HCT116 (cell line): ENCODE measurements around the gene HTRA3. TPM values are rescaled to one million over a fixed set of nuclear protein-coding genes. Genes with fewer than 3 reads are reported as not detected.

Experiments used
- ATAC-seq: fragments of 200-7000 bp; cut with Tn5 transposase; 2 replicates; pipeline ENCODE4 v1.9.1; 2020; ENCODE audit warnings: mild to moderate bottlenecking, moderate library complexity
- BruUV-seq: library from RNA; stranded (reverse); fragments of 400-500 nt; replicated peaks from 2 replicates; lab custom pipeline; 2021; lab: Mats Ljungman, UMichigan
- CTCF ChIA-PET: fragments of 300-600 bp; sonication (Branson Sonifier 250); formaldehyde crosslinking; loops from one replicate; lab custom pipeline; 2021; ENCODE audit warnings: antibody characterized with exemption; lab: Charles Lee
- POLR2A ChIA-PET: fragments of 300-600, 350-600 bp; sonication (Branson Sonifier 250); formaldehyde crosslinking; loops from one replicate; lab custom pipeline; 2021; ENCODE audit warnings: antibody characterized with exemption; lab: Charles Lee
- RAD21 ChIA-PET, 2 experiments: fragments of 300-600 bp; sonication (Branson Sonifier 250); formaldehyde crosslinking; loops; one replicate each; lab custom pipeline; 2023; ENCODE audit warnings: low total read pairs in 2 of 2; ENCODE audit not compliant: uncharacterized antibody in 2 of 2, unreplicated experiment in 2 of 2, low non-redundant PET in 1 of 2; lab: Charles Lee
- DNase-seq: peaks from one replicate; pipeline ENCODE4 v3.0.0-alpha.2; 2010; ENCODE audit warnings: low read depth, low spot score
- H2AFZ ChIP-seq: fragments of 200-600 bp; shearing (Covaris generic), sonication (generic); 2 replicates; pipeline ENCODE4 v1.6.1; 2017; ENCODE audit warnings: low read depth, mixed run types, mixed read lengths, antibody characterized with exemption, low read length; ENCODE audit not compliant: poor library complexity, severe bottlenecking
- H3K27ac ChIP-seq: 2 replicates; pipeline ENCODE4 v1.5.1; 2012; ENCODE audit warnings: low read depth, low read length
- H3K27me3 ChIP-seq: fragments of 200-600 bp; sonication (generic); 2 replicates; pipeline ENCODE4 v1.6.1; 2016; ENCODE audit warnings: mixed run types, low read length, mixed read lengths; ENCODE audit not compliant: insufficient read depth
- H3K36me3 ChIP-seq, 2 experiments: fragments of 200-500 bp in 1 of 2; fragments of 200-600 bp in 1 of 2; sonication (Bioruptor generic) in 1 of 2; sonication (generic) in 1 of 2; 2 replicates each; pipeline versions ENCODE4 v1.5.1 to v1.6.1; 2014 to 2016; ENCODE audit warnings: low read length in 2 of 2, inconsistent platforms in 1 of 2, mixed read lengths in 1 of 2, mixed run types in 1 of 2; ENCODE audit not compliant: insufficient read depth in 2 of 2, control insufficient read depth in 1 of 2
- H3K4me1 ChIP-seq, 2 experiments: fragments of 200-600 bp in 1 of 2; sonication (generic) in 1 of 2; 2 replicates each; pipeline versions ENCODE4 v1.5.1 to v1.6.1; 2012 to 2017; ENCODE audit warnings: low read length in 2 of 2, inconsistent platforms in 1 of 2, mild to moderate bottlenecking in 1 of 2, mixed read lengths in 1 of 2, mixed run types in 1 of 2, moderate library complexity in 1 of 2; ENCODE audit not compliant: insufficient read depth in 2 of 2, control insufficient read depth in 1 of 2
- H3K4me2 ChIP-seq: fragments of 200-600 bp; sonication (generic); 2 replicates; pipeline ENCODE4 v1.6.1; 2017; ENCODE audit warnings: mixed run types, low read length, mixed read lengths
- H3K4me3 ChIP-seq, 2 experiments: fragments of 200-600 bp in 1 of 2; sonication (generic) in 1 of 2; replicated peaks in 1 of 2; 2 replicates each; pipeline ENCODE4 v1.5.1; 2011 to 2016; ENCODE audit warnings: low read length in 2 of 2, control low read depth in 1 of 2, low read depth in 1 of 2, mild to moderate bottlenecking in 1 of 2, mixed read lengths in 1 of 2, mixed run types in 1 of 2
- H3K79me2 ChIP-seq: fragments of 200-600 bp; sonication (generic); 2 replicates; pipeline ENCODE4 v1.6.1; 2017; ENCODE audit warnings: mild to moderate bottlenecking, mixed run types, low read length, moderate library complexity, mixed read lengths; ENCODE audit not compliant: insufficient read depth
- H3K9ac ChIP-seq: fragments of 200-600 bp; sonication (generic); 2 replicates; pipeline ENCODE4 v1.6.1; 2016; ENCODE audit warnings: low read length, mixed read lengths
- H3K9me2 ChIP-seq: fragments of 200-600 bp; sonication (generic), shearing (Covaris generic); 2 replicates; pipeline ENCODE4 v1.6.1; 2017; ENCODE audit warnings: mixed run types, mild to moderate bottlenecking, moderate library complexity; ENCODE audit not compliant: insufficient read depth
- H3K9me3 ChIP-seq, 2 experiments: fragments of 200-500 bp in 1 of 2; fragments of 200-600 bp in 1 of 2; sonication (Bioruptor generic) in 1 of 2; sonication (generic) in 1 of 2; 2 replicates each; pipeline ENCODE4 v1.6.1; 2014 to 2017; ENCODE audit warnings: low read length in 2 of 2, mixed read lengths in 2 of 2, inconsistent platforms in 1 of 2, low read depth in 1 of 2, mild to moderate bottlenecking in 1 of 2, mixed run types in 1 of 2, moderate library complexity in 1 of 2; ENCODE audit not compliant: control insufficient read depth in 1 of 2, insufficient read depth in 1 of 2
- H4K20me1 ChIP-seq: fragments of 200-600 bp; sonication (generic), shearing (Covaris generic); 2 replicates; pipeline ENCODE4 v1.6.1; 2017; ENCODE audit warnings: mixed run types, mild to moderate bottlenecking, moderate library complexity; ENCODE audit not compliant: insufficient read depth
- CEBPB ChIP-seq: IDR thresholded peaks from 2 replicates; pipeline ENCODE4 v1.6.1; 2012; ENCODE audit warnings: low read depth
- EZH2 ChIP-seq: fragments of 200-600 bp; sonication (generic); IDR thresholded peaks from 2 replicates; pipeline ENCODE4 v1.6.1; 2017; ENCODE audit warnings: antibody characterized with exemption, mixed run types
- EZH2phosphoT487 ChIP-seq: fragments of 200-600 bp; IDR thresholded peaks from 2 replicates; pipeline ENCODE4 v1.6.1; 2018; ENCODE audit warnings: antibody characterized with exemption, borderline replicate concordance
- FOSL1 ChIP-seq: IDR thresholded peaks from 2 replicates; pipeline ENCODE4 v1.6.1; 2012; ENCODE audit warnings: low read depth
- POLR2A ChIP-seq: IDR thresholded peaks from 2 replicates; pipeline ENCODE4 v1.7.0; 2011; ENCODE audit warnings: borderline replicate concordance; ENCODE audit not compliant: insufficient read depth, insufficient read length; ENCODE audit errors: extremely low read depth
- POLR2AphosphoS5 ChIP-seq: IDR thresholded peaks from 2 replicates; pipeline ENCODE4 v1.6.1; 2011; ENCODE audit warnings: mild to moderate bottlenecking, low read depth, low read length, moderate library complexity
- SRF ChIP-seq: IDR thresholded peaks from 2 replicates; pipeline ENCODE4 v1.6.1; 2012; ENCODE audit warnings: low read depth
- TCF7L2 ChIP-seq: IDR thresholded peaks from 2 replicates; pipeline ENCODE4 v1.7.0; 2011; ENCODE audit warnings: borderline replicate concordance, inconsistent platforms; ENCODE audit not compliant: insufficient read depth, insufficient read length; ENCODE audit errors: extremely low read depth
- YY1 ChIP-seq: IDR thresholded peaks from 2 replicates; pipeline ENCODE4 v1.6.1; 2011; ENCODE audit warnings: low read length, low read depth, moderate library complexity, mild to moderate bottlenecking; ENCODE audit not compliant: insufficient replicate concordance; ENCODE audit errors: extremely low read depth
- intact Hi-C: fragments of 100-400 bp; cut with micrococcal nuclease; formaldehyde crosslinking; loops from 2 replicates; pipeline ENCODE4 v1.10.0; 2022
- total RNA-seq: library from RNA; stranded (reverse); gene quantifications from one replicate; pipeline ENCODE4 v1.2.1, GENCODE V29; 2021; ENCODE audit not compliant: unreplicated experiment
- TF ChIP-seq, protein P1 (sequence below): IDR thresholded peaks from 2 replicates; pipeline ENCODE4 v1.6.1; 2012
- TF ChIP-seq, protein P2 (sequence below): IDR thresholded peaks from 2 replicates; pipeline ENCODE4 v1.6.1; 2012
- TF ChIP-seq, protein P3 (sequence below): IDR thresholded peaks from 2 replicates; pipeline ENCODE4 v1.6.1; 2011; ENCODE audit warnings: mild to moderate bottlenecking, low read length, moderate library complexity; ENCODE audit not compliant: insufficient replicate concordance; ENCODE audit errors: extremely low read depth

The HTRA3 gene
- total RNA-seq, 1 experiment from 2014 or later: not detected

DNA sequence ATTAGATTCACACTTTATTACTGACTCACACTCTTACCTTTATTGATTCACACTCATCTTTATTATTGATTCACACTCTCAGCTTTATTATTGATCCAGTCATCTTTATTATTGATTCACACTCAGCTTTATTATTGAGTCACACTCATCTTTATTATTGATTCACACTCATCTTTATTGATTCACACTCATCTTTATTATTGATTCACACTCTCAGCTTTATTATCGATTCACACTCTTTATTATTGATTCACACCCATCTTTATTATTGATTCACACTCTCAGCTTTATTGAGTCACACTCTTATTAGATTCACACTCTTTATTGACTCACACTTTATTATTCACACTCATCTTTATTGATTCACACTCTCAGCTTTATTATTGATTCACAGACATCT is 31.3 kb downstream of the HTRA3 start:
- ChIA-PET POLR2A (no interaction called here), CTCF (no interaction called here), RAD21 (no interaction called here)
- Histone ChIP-seq H3K79me2 (no peaks in the 10 kb centered on the region), H3K9me2 (no peaks in the 10 kb centered on the region), H3K27me3 (no peaks in the 10 kb centered on the region), H3K27ac (no peak overlapping the region), H3K9ac (no peak overlapping the region), H3K4me1 (peaks cover 3 to 15% of the 10 kb centered on the region in 2 experiments; a peak in 3 of 4 replicates), H3K36me3 (no peaks in the 10 kb centered on the region), H3K4me3 (no peak overlapping the region), H2AFZ (no peak overlapping the region), H3K4me2 (no peak overlapping the region), H4K20me1 (no peaks in the 10 kb centered on the region), H3K9me3 (no peaks in the 10 kb centered on the region)
- no TSS peak for BruUV-seq
- no peak for DNase-seq
- TF ChIP-seq POLR2A (no peak), YY1 (no peak)
- ATAC-seq: no peak
- intact Hi-C loops: no loop called here

DNA sequence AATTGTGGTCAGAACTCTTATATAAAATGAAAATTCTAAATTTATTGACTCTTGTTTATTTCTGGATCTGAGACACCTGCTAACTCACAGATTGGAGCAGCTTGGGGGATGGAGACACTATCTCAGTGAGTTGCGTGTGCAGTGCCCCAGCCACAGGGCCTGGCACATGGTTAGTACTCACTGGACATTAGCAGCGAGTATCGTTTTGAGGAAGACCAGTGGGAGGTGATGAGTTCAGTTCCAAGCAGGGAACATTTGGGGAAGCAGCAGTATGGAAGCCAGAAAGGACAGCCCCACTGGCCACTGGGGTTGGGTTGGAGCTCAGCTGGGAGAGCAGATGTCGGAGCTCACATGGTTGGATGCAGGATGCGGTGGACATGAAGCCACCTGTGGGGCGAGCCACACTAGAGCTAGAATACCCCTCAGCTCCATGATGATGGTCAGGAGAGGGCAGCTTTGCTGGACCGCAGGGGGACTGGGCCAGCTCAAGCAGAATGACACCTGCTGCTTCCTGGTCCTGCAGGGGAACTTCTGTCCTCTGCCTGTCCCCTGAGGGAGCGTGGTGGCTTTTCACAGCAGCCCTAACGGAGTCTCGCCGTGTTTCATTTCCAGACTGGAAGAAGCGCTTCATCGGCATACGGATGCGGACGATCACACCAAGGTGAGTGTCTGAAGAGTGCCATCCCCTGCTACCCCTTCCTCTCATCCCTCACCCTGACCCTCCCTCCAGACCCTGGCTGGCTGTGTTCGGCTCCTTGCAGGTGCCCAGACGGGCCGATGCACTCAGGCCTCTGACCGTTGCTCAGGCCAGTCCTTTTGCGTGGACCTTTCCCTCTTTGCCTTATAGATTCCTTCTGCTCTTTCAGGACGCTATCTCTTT is 32.5 kb downstream of the HTRA3 start:
- intact Hi-C loops: no loop called here
- ATAC-seq: no peak
- no peaks in the 10 kb centered on the region for H3K27me3 ChIP-seq
- TF ChIP-seq, protein P1, sequence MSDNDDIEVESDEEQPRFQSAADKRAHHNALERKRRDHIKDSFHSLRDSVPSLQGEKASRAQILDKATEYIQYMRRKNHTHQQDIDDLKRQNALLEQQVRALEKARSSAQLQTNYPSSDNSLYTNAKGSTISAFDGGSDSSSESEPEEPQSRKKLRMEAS: no peak
- TF ChIP-seq POLR2A (no peak), CEBPB (no peak), FOSL1 (no peak), EZH2 (no peak), POLR2AphosphoS5 (no peak), EZH2phosphoT487 (no peak), SRF (no peak), TCF7L2 (no peak)
- TF ChIP-seq, protein P2, sequence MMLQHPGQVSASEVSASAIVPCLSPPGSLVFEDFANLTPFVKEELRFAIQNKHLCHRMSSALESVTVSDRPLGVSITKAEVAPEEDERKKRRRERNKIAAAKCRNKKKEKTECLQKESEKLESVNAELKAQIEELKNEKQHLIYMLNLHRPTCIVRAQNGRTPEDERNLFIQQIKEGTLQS: no peak
- TF ChIP-seq, protein P3, sequence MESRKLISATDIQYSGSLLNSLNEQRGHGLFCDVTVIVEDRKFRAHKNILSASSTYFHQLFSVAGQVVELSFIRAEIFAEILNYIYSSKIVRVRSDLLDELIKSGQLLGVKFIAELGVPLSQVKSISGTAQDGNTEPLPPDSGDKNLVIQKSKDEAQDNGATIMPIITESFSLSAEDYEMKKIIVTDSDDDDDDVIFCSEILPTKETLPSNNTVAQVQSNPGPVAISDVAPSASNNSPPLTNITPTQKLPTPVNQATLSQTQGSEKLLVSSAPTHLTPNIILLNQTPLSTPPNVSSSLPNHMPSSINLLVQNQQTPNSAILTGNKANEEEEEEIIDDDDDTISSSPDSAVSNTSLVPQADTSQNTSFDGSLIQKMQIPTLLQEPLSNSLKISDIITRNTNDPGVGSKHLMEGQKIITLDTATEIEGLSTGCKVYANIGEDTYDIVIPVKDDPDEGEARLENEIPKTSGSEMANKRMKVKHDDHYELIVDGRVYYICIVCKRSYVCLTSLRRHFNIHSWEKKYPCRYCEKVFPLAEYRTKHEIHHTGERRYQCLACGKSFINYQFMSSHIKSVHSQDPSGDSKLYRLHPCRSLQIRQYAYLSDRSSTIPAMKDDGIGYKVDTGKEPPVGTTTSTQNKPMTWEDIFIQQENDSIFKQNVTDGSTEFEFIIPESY: no peak

More for the DNA sequence above, 32.5 kb downstream of the HTRA3 start:
- Histone ChIP-seq H2AFZ (no peak overlapping the region), H3K9me3 (no peaks in the 10 kb centered on the region), H4K20me1 (no peaks in the 10 kb centered on the region), H3K4me1 (peaks cover 3 to 20% of the 10 kb centered on the region in 2 experiments; a peak in 3 of 4 replicates), H3K36me3 (no peaks in the 10 kb centered on the region), H3K27ac (no peak overlapping the region), H3K4me2 (no peak overlapping the region), H3K9me2 (no peaks in the 10 kb centered on the region), H3K4me3 (no peak overlapping the region), H3K79me2 (no peaks in the 10 kb centered on the region), H3K9ac (no peak overlapping the region)
- RAD21 ChIA-PET: no interaction called here
- BruUV-seq: no TSS peak
- POLR2A ChIA-PET: no interaction called here
- CTCF ChIA-PET: no interaction called here
- no peak for DNase-seq
